ENCODE results near the gene LRMDA. TPM values are rescaled to one million over a fixed set of nuclear protein-coding genes. Genes with fewer than 3 reads are reported as not detected.

The LRMDA gene
- total and polyA plus RNA-seq, 2 of the 13 experiments (the other 11 are each of a cell fraction or from before 2014, with no cell fraction given) = 13.4 to 22.0 TPM

- TF ChIP-seq SNAPC5 (CRISPR knock-in tag; IDR thresholded peaks at IDR 0.05; ENCODE audit: borderline replicate concordance) = no peak
- TF ChIP-seq ZNF770 (CRISPR knock-in tag; IDR thresholded peaks at IDR 0.05) = 0 out of 2 replicates have a peak, but pooled peaks have one; percentile 16
- peak; percentile 85 for TF ChIP-seq NFIC (IDR thresholded peaks at IDR 0.05; ENCODE audit: low read length)
- 0 out of 2 replicates have a peak, but pooled peaks have one; percentile 30 for TF ChIP-seq GMEB2 (CRISPR knock-in tag; IDR thresholded peaks at IDR 0.05; ENCODE audit: low read depth)
- peak; percentile 77; the same call in 1 of the 2 replicates for TF ChIP-seq KDM5B (CRISPR knock-in tag; IDR thresholded peaks at IDR 0.05; ENCODE audit: borderline replicate concordance)
- no peak for TF ChIP-seq PBX3 (CRISPR knock-in tag; IDR thresholded peaks at IDR 0.05; ENCODE audit: borderline replicate concordance)
- TF ChIP-seq ZNF570 (CRISPR knock-in tag; IDR thresholded peaks at IDR 0.05; ENCODE audit: borderline replicate concordance) = no peak
- TF ChIP-seq ZNF558 (CRISPR knock-in tag; IDR thresholded peaks at IDR 0.05; ENCODE audit: borderline replicate concordance) = peak; percentile 79; the same call in 1 of the 2 replicates
- peak; percentile 76; the same call in 1 of the 2 replicates for TF ChIP-seq ZBTB7A (CRISPR knock-in tag; IDR thresholded peaks at IDR 0.05)
- TF ChIP-seq ZNF768 (CRISPR knock-in tag; IDR thresholded peaks at IDR 0.05) = no peak; the same call in 1 of the 2 replicates
- no peak for TF ChIP-seq ZNF101 (CRISPR knock-in tag; IDR thresholded peaks at IDR 0.05; ENCODE audit: borderline replicate concordance, low read depth)
- TF ChIP-seq NONO (IDR thresholded peaks at IDR 0.05) = no peak
- peak; percentile 49; the same call in 1 of the 2 replicates for TF ChIP-seq NONO (CRISPR knock-in tag; conservative IDR thresholded peaks at IDR 0.05)
- TF ChIP-seq ZNF775 (CRISPR knock-in tag; IDR thresholded peaks at IDR 0.05; ENCODE audit: borderline replicate concordance) = no peak
- peak; percentile 69; the same call in 1 of the 2 replicates for TF ChIP-seq GFI1 (CRISPR knock-in tag; IDR thresholded peaks at IDR 0.05; ENCODE audit: borderline replicate concordance)
- TF ChIP-seq ZNF251 (CRISPR knock-in tag; IDR thresholded peaks at IDR 0.05) = no peak
- 0 out of 2 replicates have a peak, but pooled peaks have one; percentile 54 for TF ChIP-seq THYN1 (CRISPR knock-in tag; IDR thresholded peaks at IDR 0.05; ENCODE audit: borderline replicate concordance, low read depth)
- no peak; the same call in 1 of the 2 replicates for TF ChIP-seq ZSCAN5A (CRISPR knock-in tag; IDR thresholded peaks at IDR 0.05; ENCODE audit: borderline replicate concordance)
- TF ChIP-seq CREBL2 (CRISPR knock-in tag; IDR thresholded peaks at IDR 0.05; ENCODE audit: borderline replicate concordance) = no peak
- peak; percentile 61 for TF ChIP-seq GATAD1 (CRISPR knock-in tag; IDR thresholded peaks at IDR 0.05)
- TF ChIP-seq ZNF501 (CRISPR knock-in tag; IDR thresholded peaks at IDR 0.05) = peak; percentile 79
These were observed 593.2 kb downstream of the LRMDA start (continued) for GRCh38 chr10:76024460-76025123.

Data from HepG2 (cell line).